ENCODE results near the gene SLAMF1. TPM values are rescaled to one million over a fixed set of nuclear protein-coding genes. Genes with fewer than 3 reads are reported as not detected.

SLAMF1 gene
- total and polyA plus RNA-seq, 7 experiments from 2014 or later, result 14.6 to 90.3 (median 22.9) TPM

DNA sequence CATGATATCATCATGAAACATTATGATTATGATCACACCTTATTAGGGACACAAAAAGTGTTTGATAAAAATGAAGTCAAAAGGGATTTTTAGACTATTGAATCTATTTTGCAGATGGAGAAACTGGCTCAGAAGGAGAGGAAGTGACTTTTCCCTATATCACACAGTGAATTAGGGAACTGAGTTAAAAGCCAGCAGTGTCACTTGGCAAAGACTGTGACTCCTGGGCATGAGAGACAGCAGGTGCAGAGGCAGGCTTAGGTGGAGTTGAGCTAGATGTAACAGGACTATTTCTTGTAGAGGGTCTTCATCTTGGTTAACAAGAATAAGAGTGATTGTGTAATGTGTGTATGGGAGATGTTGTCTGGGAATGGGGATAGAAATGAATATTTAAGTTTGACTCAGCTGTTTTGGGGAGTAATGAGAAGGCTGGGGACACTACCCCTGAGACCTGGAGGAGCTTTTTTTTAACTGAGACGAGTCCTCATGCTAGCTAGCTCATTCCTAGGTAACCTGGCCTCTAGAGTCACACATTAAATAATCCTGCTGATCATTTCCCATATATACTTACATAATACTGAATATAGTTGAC, 66.5 kb downstream of the SLAMF1 start:
- Mint-ChIP-seq H3K4me3 (peak overlapping the region in 9 of 10 donors; percentile 1 to 64 (median 30)), H3K4me1 (peaks cover 42 to 90% (median 78%) of the 10 kb centered on the region in 7 donors), H3K9me3 (peaks cover 0 to 20% (median 3%) of the 10 kb centered on the region in 11 donors), H3K36me3 (peaks cover 4 to 23% (median 8%) of the 10 kb centered on the region in 5 donors), H3K27ac (peak overlapping the region; percentile 68 to 97 (median 91)), H3K27me3 (no peaks in the 10 kb centered on the region)
- Histone ChIP-seq H3K9me3 (ENCODE audit: control insufficient read depth in 2 of 3, low read length in 3 of 3) (no peaks in the 10 kb centered on the region), H3K36me3 (ENCODE audit: control insufficient read depth in 2 of 3, insufficient read depth in 3 of 3, low read length in 3 of 3) (no peaks in the 10 kb centered on the region), H3K4me1 (ENCODE audit: control insufficient read depth in 2 of 2, insufficient read depth in 2 of 2, low read length in 2 of 2) (peaks cover 33 to 54% of the 10 kb centered on the region in 2 donors), H3K4me3 (ENCODE audit: low read length) (no peak overlapping the region), H3K27me3 (ENCODE audit: control insufficient read depth in 2 of 2, insufficient read depth in 2 of 2, low read length in 2 of 2) (no peaks in the 10 kb centered on the region), H3K27ac (ENCODE audit: low read depth, low read length) (peak overlapping the region; percentile 49)
- ChIA-PET CTCF (interaction anchor here (0.8 to 1.6 kb wide), 3 partner anchors 10 to 25 kb away, joined by 3 to 8 read pairs (median 3); no protein-coding TSS in a partner anchor), POLR2A (interaction anchor here (0.8 to 4.6 kb wide), 6 partner anchors 12 to 49 kb away, joined by 3 to 21 read pairs (median 6); no protein-coding TSS in a partner anchor)
- intact Hi-C loops (cut with micrococcal nuclease), result no loop called here
- ATAC-seq (no peak), DNase-seq (no peak)

DNA sequence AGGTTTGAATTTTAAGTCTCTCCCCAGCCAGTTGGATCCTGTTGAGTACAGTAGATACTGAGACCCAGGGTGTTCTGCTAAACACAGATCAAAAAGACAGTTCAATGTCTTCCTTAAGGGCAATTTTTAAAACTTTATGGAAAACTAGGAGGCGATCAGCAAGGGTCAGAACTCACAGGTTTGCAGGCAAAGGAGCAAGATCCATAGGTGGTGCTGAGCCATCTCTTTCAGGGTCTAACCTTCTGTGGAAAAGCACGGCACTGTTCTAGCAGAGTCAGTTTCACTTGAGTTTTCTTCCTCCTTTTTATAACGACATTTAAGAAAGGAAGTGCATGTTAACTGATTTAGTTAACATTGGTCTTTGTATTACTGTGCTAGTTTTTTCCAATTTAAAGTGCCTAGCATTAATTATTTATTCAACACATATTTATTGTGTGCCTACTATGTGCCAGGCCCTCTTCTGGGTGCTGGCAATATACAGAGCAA, 67.6 kb downstream of the SLAMF1 start, which contains the start of gene CD84:
Gene CD84, minus strand, starts transcription at position 281 of the 486 bp plus-strand sequence. Its CDS starts 59 bp downstream, at position 222.
- Mint-ChIP-seq H3K36me3 (peaks cover 4 to 28% (median 8%) of the 10 kb centered on the region in 5 donors), H3K9me3 (peaks cover 0 to 19% (median 3%) of the 10 kb centered on the region in 11 donors), H3K27ac (peak within 1 kb of the TSS; percentile 91 to 99 (median 96)), H3K4me3 (peak within 1 kb of the TSS; percentile 84 to 97 (median 95)), H3K27me3 (no peaks in the 10 kb centered on the region), H3K4me1 (peaks cover 49 to 92% (median 83%) of the 10 kb centered on the region in 7 donors)
- peak within 1 kb of the TSS; percentile 66 for H3K4me3 ChIP-seq (ENCODE audit: low read length)
- CTCF ChIA-PET, result interaction anchor here (0.8 to 2.0 kb wide), 3 partner anchors 35 to 61 kb away, joined by 3 to 10 read pairs (median 6); no protein-coding TSS in a partner anchor
- H3K27me3 ChIP-seq (ENCODE audit: control insufficient read depth in 2 of 2, insufficient read depth in 2 of 2, low read length in 2 of 2), result no peaks in the 10 kb centered on the region
- peak within 1 kb of the TSS; percentile 79 for H3K27ac ChIP-seq (ENCODE audit: low read depth, low read length)
- H3K9me3 ChIP-seq (ENCODE audit: control insufficient read depth in 2 of 3, low read length in 3 of 3), result no peaks in the 10 kb centered on the region
- H3K36me3 ChIP-seq (ENCODE audit: control insufficient read depth in 2 of 3, insufficient read depth in 3 of 3, low read length in 3 of 3), result no peaks in the 10 kb centered on the region
- peak in 6 of 9 donors; percentile 15 to 54 (median 36) for DNase-seq
- intact Hi-C loops (cut with micrococcal nuclease), result loop anchor here (1.0 to 2.0 kb wide), 2 partner anchors 58 to 236 kb away; partner anchors contain the start of genes COPA (in 1 of the 2) and NCSTN (in 1 of the 2)
- ATAC-seq, result peak; percentile 54
- POLR2A ChIA-PET, result interaction anchor here (0.7 to 7.3 kb wide), 10 partner anchors 9 to 141 kb away, joined by 3 to 70 read pairs (median 6); partner anchors contain the start of gene SLAMF6
- peaks cover 33 to 60% of the 10 kb centered on the region in 2 donors for H3K4me1 ChIP-seq (ENCODE audit: control insufficient read depth in 2 of 2, insufficient read depth in 2 of 2, low read length in 2 of 2)

DNA sequence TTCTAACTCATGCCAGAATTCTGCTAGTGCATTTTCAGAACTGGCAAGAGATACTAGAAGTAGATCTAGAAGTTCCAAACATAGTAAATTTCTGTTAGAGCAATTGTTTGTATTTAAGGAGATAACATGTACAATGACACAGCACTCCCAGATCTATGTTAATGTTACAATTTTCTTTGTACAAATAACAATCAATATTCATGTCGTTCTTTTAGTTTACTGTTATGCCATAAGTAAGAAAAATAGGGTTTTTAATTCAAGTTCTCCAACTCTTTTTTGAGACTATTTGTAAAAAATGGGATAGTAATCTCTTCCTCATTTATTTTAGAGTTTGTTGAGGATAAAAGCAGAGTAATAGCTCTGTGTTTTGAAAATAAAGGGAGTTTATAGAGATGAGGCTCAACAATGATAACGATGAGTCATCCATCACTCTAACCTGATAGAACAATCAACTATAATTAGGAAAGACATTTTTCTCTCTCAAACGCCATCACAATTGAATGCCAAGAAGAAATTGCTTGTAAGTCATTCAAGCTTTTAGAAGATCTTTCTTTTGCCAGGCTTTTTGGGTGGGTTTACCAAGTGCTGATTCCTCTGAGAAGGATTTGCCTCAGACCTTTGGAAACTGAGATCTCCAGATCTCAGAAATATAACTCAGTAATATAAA, 68.2 kb downstream of the SLAMF1 start:
- Mint-ChIP-seq H3K4me1 (peaks cover 51 to 92% (median 83%) of the 10 kb centered on the region in 7 donors), H3K9me3 (peaks cover 0 to 14% (median 1%) of the 10 kb centered on the region in 11 donors), H3K27ac (peak overlapping the region; percentile 91 to 99 (median 96)), H3K4me3 (peak overlapping the region; percentile 84 to 97 (median 95)), H3K27me3 (no peaks in the 10 kb centered on the region), H3K36me3 (peaks cover 5 to 23% (median 7%) of the 10 kb centered on the region in 5 donors)
- ATAC-seq (no peak), DNase-seq (no peak)
- no peaks in the 10 kb centered on the region for H3K36me3 ChIP-seq (ENCODE audit: control insufficient read depth in 2 of 3, insufficient read depth in 3 of 3, low read length in 3 of 3)
- no peaks in the 10 kb centered on the region for H3K27me3 ChIP-seq (ENCODE audit: control insufficient read depth in 2 of 2, insufficient read depth in 2 of 2, low read length in 2 of 2)
- intact Hi-C loops (cut with micrococcal nuclease), result loop anchor here (1.0 to 2.0 kb wide), 4 partner anchors 18 to 235 kb away; partner anchors contain the start of genes COPA (in 1 of the 2) and NCSTN (in 1 of the 2)
- POLR2A ChIA-PET, result interaction anchor here (0.7 to 7.3 kb wide), 11 partner anchors 9 to 141 kb away, joined by 3 to 70 read pairs (median 4); partner anchors contain the start of gene SLAMF6
- peak overlapping the region; percentile 66 for H3K4me3 ChIP-seq (ENCODE audit: low read length)
- peak overlapping the region; percentile 79 for H3K27ac ChIP-seq (ENCODE audit: low read depth, low read length)
- H3K9me3 ChIP-seq (ENCODE audit: control insufficient read depth in 2 of 3, low read length in 3 of 3), result no peaks in the 10 kb centered on the region
- CTCF ChIA-PET, result interaction anchor here (0.6 to 3.1 kb wide), 7 partner anchors 18 to 60 kb away, joined by 3 to 17 read pairs (median 6); no protein-coding TSS in a partner anchor
- H3K4me1 ChIP-seq (ENCODE audit: control insufficient read depth in 2 of 2, insufficient read depth in 2 of 2, low read length in 2 of 2), result peaks cover 39 to 66% of the 10 kb centered on the region in 2 donors

DNA sequence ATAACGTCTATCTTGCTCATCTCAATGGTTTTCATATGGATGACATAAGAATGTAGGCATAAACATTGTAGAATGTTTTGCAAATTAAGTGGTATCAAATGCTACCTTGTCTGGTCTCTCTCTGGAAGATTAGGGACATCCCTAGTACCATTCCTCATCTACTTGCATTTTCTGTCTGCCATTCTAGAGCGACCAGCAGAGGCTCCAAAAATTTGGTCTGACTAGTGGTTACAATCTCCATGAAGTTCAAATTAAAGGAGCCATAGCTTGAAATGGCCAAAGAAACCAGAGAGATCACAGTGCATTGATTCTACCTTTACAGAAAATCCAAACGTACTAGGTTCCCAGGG, 68.7 kb downstream of the SLAMF1 start:
- Histone ChIP-seq H3K4me1 (ENCODE audit: control insufficient read depth in 2 of 2, insufficient read depth in 2 of 2, low read length in 2 of 2) (peaks cover 44 to 71% of the 10 kb centered on the region in 2 donors), H3K36me3 (ENCODE audit: control insufficient read depth in 2 of 3, insufficient read depth in 3 of 3, low read length in 3 of 3) (no peaks in the 10 kb centered on the region), H3K27ac (ENCODE audit: low read depth, low read length) (peak overlapping the region; percentile 79), H3K4me3 (ENCODE audit: low read length) (peak overlapping the region; percentile 66), H3K9me3 (ENCODE audit: control insufficient read depth in 2 of 3, low read length in 3 of 3) (no peaks in the 10 kb centered on the region), H3K27me3 (ENCODE audit: control insufficient read depth in 2 of 2, insufficient read depth in 2 of 2, low read length in 2 of 2) (no peaks in the 10 kb centered on the region)
- Mint-ChIP-seq H3K36me3 (peaks cover 7 to 23% (median 10%) of the 10 kb centered on the region in 5 donors), H3K4me3 (peak overlapping the region; percentile 84 to 97 (median 95)), H3K9me3 (peaks cover 0 to 15% (median 3%) of the 10 kb centered on the region in 11 donors), H3K27me3 (no peaks in the 10 kb centered on the region), H3K4me1 (peaks cover 56 to 95% (median 87%) of the 10 kb centered on the region in 7 donors), H3K27ac (peak overlapping the region; percentile 91 to 99 (median 96))
- no peak for ATAC-seq
- intact Hi-C loops (cut with micrococcal nuclease), result loop anchor here (1.0 to 2.0 kb wide), 3 partner anchors 18 to 57 kb away; no protein-coding TSS in a partner anchor
- ChIA-PET CTCF (interaction anchor here (0.6 to 3.1 kb wide), 11 partner anchors 10 to 293 kb away, joined by 3 to 17 read pairs (median 5); partner anchors contain the start of gene PEX19), POLR2A (interaction anchor here (0.9 to 7.3 kb wide), 11 partner anchors 8 to 140 kb away, joined by 3 to 70 read pairs (median 5); partner anchors contain the start of gene SLAMF6)
- DNase-seq, result no peak

GRCh38 chr1:160577671-160578070, 69.2 kb downstream of the SLAMF1 start:
- peak overlapping the region; percentile 87 to 97 (median 94) for H3K27ac Mint-ChIP-seq
- ChIA-PET CTCF (interaction anchor here (0.6 to 3.1 kb wide), 11 partner anchors 9 to 293 kb away, joined by 3 to 17 read pairs (median 5); partner anchors contain the start of gene PEX19), POLR2A (interaction anchor here (0.8 to 7.3 kb wide), 9 partner anchors 8 to 90 kb away, joined by 3 to 70 read pairs (median 6); no protein-coding TSS in a partner anchor)
- intact Hi-C loops (cut with micrococcal nuclease), result loop anchor here (1.0 to 2.0 kb wide), 6 partner anchors 13 to 57 kb away; no protein-coding TSS in a partner anchor
- Histone ChIP-seq H3K36me3 (ENCODE audit: control insufficient read depth in 2 of 3, insufficient read depth in 3 of 3, low read length in 3 of 3) (no peaks in the 10 kb centered on the region), H3K27me3 (ENCODE audit: control insufficient read depth in 2 of 2, insufficient read depth in 2 of 2, low read length in 2 of 2) (no peaks in the 10 kb centered on the region), H3K4me1 (ENCODE audit: control insufficient read depth in 2 of 2, insufficient read depth in 2 of 2, low read length in 2 of 2) (peaks cover 49 to 76% of the 10 kb centered on the region in 2 donors), H3K4me3 (ENCODE audit: low read length) (peak overlapping the region; percentile 66), H3K9me3 (ENCODE audit: control insufficient read depth in 2 of 3, low read length in 3 of 3) (no peaks in the 10 kb centered on the region), H3K27ac (ENCODE audit: low read depth, low read length) (peak overlapping the region; percentile 79)
- H3K9me3 Mint-ChIP-seq, result peaks cover 0 to 11% (median 0%) of the 10 kb centered on the region in 11 donors
- ATAC-seq (no peak), DNase-seq (no peak)
- H3K4me1 Mint-ChIP-seq, result peaks cover 58 to 99% (median 91%) of the 10 kb centered on the region in 7 donors
- peaks cover 5 to 22% (median 9%) of the 10 kb centered on the region in 5 donors for H3K36me3 Mint-ChIP-seq
- no peaks in the 10 kb centered on the region for H3K27me3 Mint-ChIP-seq
- H3K4me3 Mint-ChIP-seq, result peak overlapping the region; percentile 74 to 97 (median 92)
